Activated CD4-positive, alpha-beta T cell treated with anti-CD3 and anti-CD28 coated beads, Interleukin-2, amount 50 U/mL, for 1 hour (primary cell): ENCODE data around the gene LYRM2.

Source experiments
- DNase-seq: peaks from one replicate; pipeline ENCODE4 v3.0.0-alpha.2; 2020

The LYRM2 gene

GRCh38 chr6:89553431-89553830, 85.1 kb downstream of the LYRM2 start:
- DNase-seq, result no peak

DNA sequence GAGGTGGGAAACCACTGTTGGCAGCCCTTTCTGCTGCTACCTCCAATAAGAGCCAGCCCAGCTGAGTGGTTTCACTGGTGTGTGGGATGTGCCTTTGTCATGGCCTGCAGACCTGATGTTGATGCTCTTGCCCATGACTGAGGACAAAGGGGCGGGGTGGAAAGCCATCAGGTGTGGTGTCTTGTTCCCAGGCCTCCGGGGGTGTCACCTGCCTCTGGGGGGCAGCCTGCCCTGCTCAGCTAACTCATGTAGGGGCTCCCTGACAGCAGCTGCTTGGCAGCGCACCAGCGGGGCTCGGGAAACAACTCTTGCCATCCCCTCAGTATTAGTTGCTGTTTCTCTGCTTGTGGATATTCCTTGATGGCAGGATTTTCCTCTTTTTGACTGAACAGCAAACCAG, 91.3 kb downstream of the LYRM2 start:
- DNase-seq, result no peak

DNA sequence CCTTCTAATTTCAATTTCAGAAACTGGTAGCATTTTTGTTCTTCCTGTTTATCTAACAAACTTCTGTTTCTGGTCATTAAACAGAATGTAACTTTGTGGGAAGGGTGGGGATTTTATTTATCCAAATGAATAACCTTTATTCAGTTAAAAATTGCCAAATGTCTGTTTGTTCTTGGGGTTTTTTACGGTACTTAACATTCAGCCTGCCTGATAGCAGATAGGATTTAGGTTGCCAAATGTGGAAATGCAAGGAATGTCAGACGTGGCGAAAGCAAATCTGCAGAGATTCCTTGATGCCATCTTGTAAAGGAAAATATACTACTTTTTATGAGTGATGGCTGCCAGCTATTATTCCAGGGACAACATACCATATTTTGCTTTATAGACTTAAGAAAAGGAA, 95.7 kb downstream of the LYRM2 start:
- no peak for DNase-seq

- DNase-seq, result no peak
These were observed 96.3 kb downstream of the LYRM2 start for GRCh38 chr6:89542081-89542857.

DNA sequence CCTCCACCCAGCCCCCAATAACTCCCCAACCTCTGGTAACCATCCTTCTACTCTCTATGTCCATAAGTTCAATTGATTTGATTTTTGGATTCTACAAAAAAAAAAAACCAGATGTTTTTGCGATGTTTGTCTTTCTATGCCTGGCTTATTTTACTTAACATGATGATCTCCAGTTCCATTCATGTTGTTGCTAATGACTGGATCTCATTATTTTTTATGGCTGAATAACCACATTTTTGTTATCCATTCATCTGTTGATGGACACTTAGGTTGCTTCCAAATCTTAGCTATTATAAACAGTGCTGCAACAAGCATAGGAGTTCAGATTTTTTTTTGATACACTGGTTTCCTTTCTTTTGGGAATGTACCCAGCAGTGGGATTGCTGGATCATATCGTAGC, 98.8 kb downstream of the LYRM2 start:
- no peak for DNase-seq

DNA sequence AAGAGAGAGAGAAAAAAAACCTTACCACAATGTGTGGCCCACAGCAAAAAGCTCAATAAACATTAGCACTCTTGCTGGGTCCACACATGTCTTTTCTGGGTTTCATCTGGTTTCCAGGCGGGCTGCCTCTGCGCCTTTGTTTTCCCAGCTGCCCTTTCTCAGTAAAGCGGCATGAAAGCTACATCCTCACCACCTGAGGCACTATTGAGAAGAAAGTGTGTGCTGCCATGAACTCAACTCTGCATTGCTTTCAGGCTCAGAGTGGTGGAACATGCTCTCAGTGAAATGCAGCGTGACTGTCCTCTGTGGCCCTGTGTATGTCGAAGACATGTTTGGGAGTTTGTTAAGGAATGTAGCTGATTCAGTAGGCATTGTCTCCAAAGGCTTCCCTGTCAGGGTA, 102.3 kb downstream of the LYRM2 start:
- no peak for DNase-seq

GRCh38 chr6:89530982-89531381, 107.6 kb downstream of the LYRM2 start:
- no peak for DNase-seq

GRCh38 chr6:89528866-89529265, 109.7 kb downstream of the LYRM2 start:
- no peak for DNase-seq

- no peak for DNase-seq
These were observed 110.9 kb downstream of the LYRM2 start for GRCh38 chr6:89527634-89528033.

DNA sequence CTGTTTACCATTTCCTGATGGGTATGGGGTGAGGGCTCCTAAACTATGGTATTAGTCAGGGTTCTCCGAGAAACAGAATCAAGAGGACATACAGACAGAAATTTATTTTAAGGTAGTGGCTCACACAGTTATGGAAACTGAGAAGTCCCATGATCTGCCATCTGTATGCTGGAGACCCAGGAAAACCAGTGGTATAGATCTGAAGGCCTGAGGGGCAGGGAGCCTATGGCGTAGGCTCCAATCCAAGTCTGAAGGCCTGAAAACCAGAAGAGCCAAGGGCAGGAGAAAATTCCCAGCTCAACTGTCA, 112.0 kb downstream of the LYRM2 start:
- DNase-seq, result no peak

- no peak for DNase-seq
These were observed 112.6 kb downstream of the LYRM2 start for GRCh38 chr6:89525786-89526562.

DNA sequence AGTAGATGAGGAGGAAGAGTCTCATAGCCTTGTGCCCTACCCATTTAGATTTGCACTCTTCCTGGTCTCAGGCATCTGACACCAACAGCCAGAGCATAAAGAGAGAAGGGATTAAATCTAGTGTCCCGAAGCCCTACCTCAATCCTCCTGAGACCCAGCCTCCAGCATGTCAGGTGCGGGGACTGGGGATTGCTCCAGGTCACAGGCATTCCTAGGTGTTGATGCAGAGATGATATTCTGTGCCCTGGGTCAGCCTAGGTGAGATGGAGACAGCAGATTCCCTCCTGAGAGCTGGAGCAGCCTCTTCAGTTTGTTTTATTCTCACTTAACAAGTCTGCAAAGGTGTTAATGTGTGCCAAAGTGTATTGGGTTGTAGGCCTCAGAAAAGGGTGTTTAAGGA, 115.8 kb downstream of the LYRM2 start:
- DNase-seq, result no peak

GRCh38 chr6:89520736-89521135, 117.8 kb downstream of the LYRM2 start:
- DNase-seq, result no peak

DNA sequence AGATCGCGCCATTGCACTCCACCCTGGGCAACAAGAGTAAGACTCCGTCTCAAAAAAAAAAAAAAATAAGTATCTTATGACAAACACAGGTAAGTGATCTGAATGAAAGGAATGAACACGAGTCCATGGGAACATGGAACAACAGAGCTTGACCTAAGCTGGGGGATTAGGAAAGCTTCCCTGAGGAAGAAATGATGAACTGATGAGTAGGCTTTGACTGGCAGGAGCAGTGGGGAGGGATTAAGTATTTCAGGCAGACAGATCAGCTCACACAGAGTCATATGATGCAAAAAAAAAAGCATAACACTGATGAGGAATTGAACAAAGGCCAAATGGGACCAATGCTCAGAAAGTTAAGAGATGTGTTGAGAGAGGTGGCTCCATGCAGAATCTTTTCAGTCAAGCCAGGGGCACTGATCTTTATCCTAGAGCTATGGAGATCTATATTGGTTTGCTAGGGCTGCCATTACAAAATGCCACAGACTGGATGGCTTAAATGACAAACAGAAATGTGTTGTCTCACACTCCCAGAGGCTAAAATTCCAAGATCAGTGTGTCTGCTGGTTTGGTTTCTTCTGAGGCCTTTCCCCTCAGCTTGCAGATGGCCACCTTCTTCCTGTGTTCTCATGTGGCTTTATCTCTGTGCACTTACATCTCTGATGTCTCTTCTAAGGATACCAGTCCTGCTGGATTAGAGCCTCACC, 120.0 kb downstream of the LYRM2 start:
- no peak for DNase-seq
